WTC11 (cell line): ENCODE data around the gene WIZ. TPM values are rescaled to one million over a fixed set of nuclear protein-coding genes. Genes with fewer than 3 reads are reported as not detected.

Experiments used
- ATAC-seq: fragments of 200-7000 bp; cut with Tn5 transposase; 2 replicates; pipeline ENCODE4 v1.10.0; 2021; ENCODE audit warnings: mild to moderate bottlenecking, moderate library complexity
- CTCF ChIA-PET: fragments of 300-600 bp; sonication (Branson Sonifier 250); formaldehyde crosslinking; loops from one replicate; lab custom pipeline; 2021; ENCODE audit warnings: antibody characterized with exemption; lab: Charles Lee
- POLR2A ChIA-PET: fragments of 350-600 bp; sonication (Branson Sonifier 250); formaldehyde crosslinking; loops from one replicate; lab custom pipeline; 2021; ENCODE audit warnings: antibody characterized with exemption; lab: Charles Lee
- DNase-seq: peaks from one replicate; pipeline ENCODE4 v3.0.0; 2021; ENCODE audit warnings: low spot score
- H3K27ac Mint-ChIP-seq: 2 replicates; pipeline ENCODE4 v1.8.0; 2021; ENCODE audit warnings: mixed read lengths
- H3K27me3 Mint-ChIP-seq: 2 replicates; pipeline ENCODE4 v1.8.0; 2021; ENCODE audit warnings: low read depth, mild to moderate bottlenecking, moderate library complexity, mixed read lengths
- H3K36me3 Mint-ChIP-seq: 2 replicates; pipeline ENCODE4 v1.8.0; 2021; ENCODE audit warnings: mixed read lengths
- H3K4me1 Mint-ChIP-seq: 2 replicates; pipeline ENCODE4 v1.8.0; 2022; ENCODE audit warnings: mixed read lengths
- H3K4me3 Mint-ChIP-seq: 2 replicates; pipeline ENCODE4 v1.8.0; 2021; ENCODE audit warnings: mild to moderate bottlenecking, moderate library complexity, mixed read lengths
- H3K9me3 Mint-ChIP-seq: 2 replicates; pipeline ENCODE4 v1.8.0; 2021; ENCODE audit warnings: mixed read lengths
- CDX4 ChIP-seq: fragments of 250-450 bp; sonication (Bioruptor Pico); IDR thresholded peaks from 2 replicates; pipeline ENCODE4 v1.9.0; 2021; ENCODE audit warnings: moderate library complexity, mild to moderate bottlenecking, inconsistent platforms, borderline replicate concordance
- FOXK1 ChIP-seq: sonication (generic); formaldehyde crosslinking; IDR thresholded peaks from 2 replicates; pipeline ENCODE4 v1.8.0; 2022; ENCODE audit warnings: mild to moderate bottlenecking, moderate library complexity, missing genetic modification reagents
- HMGA2 ChIP-seq: fragments of 250-450 bp; sonication (Bioruptor Pico); IDR thresholded peaks from 2 replicates; pipeline ENCODE4 v1.4.0; 2021; ENCODE audit warnings: mild to moderate bottlenecking, moderate library complexity
- JAZF1 ChIP-seq: fragments of 250-450 bp; sonication (Bioruptor Pico); IDR thresholded peaks from 2 replicates; pipeline ENCODE4 v1.9.0; 2021; ENCODE audit warnings: moderate library complexity, mild to moderate bottlenecking, inconsistent platforms
- JUN ChIP-seq: sonication (generic); formaldehyde crosslinking; IDR thresholded peaks from 2 replicates; pipeline ENCODE4 v1.8.0; 2023; ENCODE audit warnings: mild to moderate bottlenecking, missing genetic modification reagents
- MXD4 ChIP-seq: fragments of 250-450 bp; sonication (Bioruptor Pico); IDR thresholded peaks from 2 replicates; pipeline ENCODE4 v1.8.0; 2021; ENCODE audit warnings: mild to moderate bottlenecking, moderate library complexity, borderline replicate concordance
- NFE2L1 ChIP-seq: sonication (generic); formaldehyde crosslinking; IDR thresholded peaks from 2 replicates; pipeline ENCODE4 v1.8.1; 2023; ENCODE audit warnings: missing genetic modification reagents
- NFYB ChIP-seq: sonication (generic); formaldehyde crosslinking; conservative IDR thresholded peaks from 2 replicates; pipeline ENCODE4 v1.8.0; 2022; ENCODE audit warnings: low read depth, missing genetic modification reagents
- ZBTB21 ChIP-seq: sonication (generic); formaldehyde crosslinking; IDR thresholded peaks from 2 replicates; pipeline ENCODE4 v1.8.1; 2023; ENCODE audit warnings: mild to moderate bottlenecking, missing genetic modification reagents, borderline replicate concordance
- ZNF219 ChIP-seq: sonication (generic); formaldehyde crosslinking; IDR thresholded peaks from 2 replicates; pipeline ENCODE4 v1.8.0; 2023; ENCODE audit warnings: missing genetic modification reagents, mild to moderate bottlenecking, borderline replicate concordance
- total RNA-seq: library from RNA; stranded (reverse); gene quantifications from 3 replicates; pipeline ENCODE4 v1.2.3, GENCODE V29; 2021
- TF ChIP-seq, protein P1 (sequence below): sonication (generic); formaldehyde crosslinking; IDR thresholded peaks from 2 replicates; pipeline ENCODE4 v1.8.1; 2022; ENCODE audit warnings: low read depth, mild to moderate bottlenecking, moderate library complexity, missing genetic modification reagents, borderline replicate concordance
- TF ChIP-seq, protein P2 (sequence below): fragments of 250-450 bp; sonication (Bioruptor Pico); IDR thresholded peaks from 2 replicates; pipeline ENCODE4 v2.1.2; 2022; ENCODE audit warnings: mild to moderate bottlenecking, moderate library complexity
- TF ChIP-seq, protein P3 (sequence below): sonication (generic); formaldehyde crosslinking; IDR thresholded peaks from 2 replicates; pipeline ENCODE4 v1.8.1; 2023; ENCODE audit warnings: mild to moderate bottlenecking, moderate library complexity, missing genetic modification reagents
- TF ChIP-seq, protein P4 (sequence below): sonication (generic); formaldehyde crosslinking; IDR thresholded peaks from 2 replicates; pipeline ENCODE4 v1.8.0; 2022; ENCODE audit warnings: mild to moderate bottlenecking, missing genetic modification reagents

The WIZ gene
- total RNA-seq, 1 experiment from 2014 or later = 43.9 TPM

GRCh38 chr19:15468675-15469512 lies 19.1 kb upstream of the WIZ start (continued):
- TF ChIP-seq ZBTB21 (CRISPR knock-in tag) (no peak), CDX4 (CRISPR knock-in tag) (no peak), HMGA2 (no peak), MXD4 (CRISPR knock-in tag) (no peak), FOXK1 (no peak), JAZF1 (CRISPR knock-in tag) (no peak), NFE2L1 (CRISPR knock-in tag) (no peak)
- TF ChIP-seq, protein P1, sequence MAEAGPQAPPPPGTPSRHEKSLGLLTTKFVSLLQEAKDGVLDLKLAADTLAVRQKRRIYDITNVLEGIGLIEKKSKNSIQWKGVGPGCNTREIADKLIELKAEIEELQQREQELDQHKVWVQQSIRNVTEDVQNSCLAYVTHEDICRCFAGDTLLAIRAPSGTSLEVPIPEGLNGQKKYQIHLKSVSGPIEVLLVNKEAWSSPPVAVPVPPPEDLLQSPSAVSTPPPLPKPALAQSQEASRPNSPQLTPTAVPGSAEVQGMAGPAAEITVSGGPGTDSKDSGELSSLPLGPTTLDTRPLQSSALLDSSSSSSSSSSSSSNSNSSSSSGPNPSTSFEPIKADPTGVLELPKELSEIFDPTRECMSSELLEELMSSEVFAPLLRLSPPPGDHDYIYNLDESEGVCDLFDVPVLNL (CRISPR knock-in tag) = no peak
- TF ChIP-seq, protein P2, sequence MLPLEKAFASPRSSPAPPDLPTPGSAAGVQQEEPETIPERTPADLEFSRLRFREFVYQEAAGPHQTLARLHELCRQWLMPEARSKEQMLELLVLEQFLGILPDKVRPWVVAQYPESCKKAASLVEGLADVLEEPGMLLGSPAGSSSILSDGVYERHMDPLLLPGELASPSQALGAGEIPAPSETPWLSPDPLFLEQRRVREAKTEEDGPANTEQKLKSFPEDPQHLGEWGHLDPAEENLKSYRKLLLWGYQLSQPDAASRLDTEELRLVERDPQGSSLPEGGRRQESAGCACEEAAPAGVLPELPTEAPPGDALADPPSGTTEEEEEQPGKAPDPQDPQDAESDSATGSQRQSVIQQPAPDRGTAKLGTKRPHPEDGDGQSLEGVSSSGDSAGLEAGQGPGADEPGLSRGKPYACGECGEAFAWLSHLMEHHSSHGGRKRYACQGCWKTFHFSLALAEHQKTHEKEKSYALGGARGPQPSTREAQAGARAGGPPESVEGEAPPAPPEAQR (CRISPR knock-in tag) = no peak
- TF ChIP-seq, protein P3, sequence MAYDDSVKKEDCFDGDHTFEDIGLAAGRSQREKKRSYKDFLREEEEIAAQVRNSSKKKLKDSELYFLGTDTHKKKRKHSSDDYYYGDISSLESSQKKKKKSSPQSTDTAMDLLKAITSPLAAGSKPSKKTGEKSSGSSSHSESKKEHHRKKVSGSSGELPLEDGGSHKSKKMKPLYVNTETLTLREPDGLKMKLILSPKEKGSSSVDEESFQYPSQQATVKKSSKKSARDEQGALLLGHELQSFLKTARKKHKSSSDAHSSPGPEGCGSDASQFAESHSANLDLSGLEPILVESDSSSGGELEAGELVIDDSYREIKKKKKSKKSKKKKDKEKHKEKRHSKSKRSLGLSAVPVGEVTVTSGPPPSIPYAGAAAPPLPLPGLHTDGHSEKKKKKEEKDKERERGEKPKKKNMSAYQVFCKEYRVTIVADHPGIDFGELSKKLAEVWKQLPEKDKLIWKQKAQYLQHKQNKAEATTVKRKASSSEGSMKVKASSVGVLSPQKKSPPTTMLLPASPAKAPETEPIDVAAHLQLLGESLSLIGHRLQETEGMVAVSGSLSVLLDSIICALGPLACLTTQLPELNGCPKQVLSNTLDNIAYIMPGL = no peak

- POLR2A ChIA-PET = interaction anchor here (0.6 to 0.9 kb wide), 3 partner anchors 11 to 898 kb away, joined by 3 to 6 read pairs (median 4); no protein-coding TSS in a partner anchor
- Mint-ChIP-seq H3K4me1 (peaks cover 9% of the 10 kb centered on the region), H3K27me3 (peaks cover 64% of the 10 kb centered on the region), H3K36me3 (no peaks in the 10 kb centered on the region), H3K4me3 (no peak overlapping the region), H3K9me3 (peaks cover 2% of the 10 kb centered on the region; the same call in 1 of the 2 replicates), H3K27ac (no peak overlapping the region)
- no peak for ATAC-seq
- CTCF ChIA-PET = interaction anchor here (0.6 to 2.4 kb wide), 8 partner anchors 48 to 714 kb away, joined by 3 to 9 read pairs (median 4); partner anchors contain the start of gene AKAP8L
- no peak for TF ChIP-seq ZNF219 (CRISPR knock-in tag)
- no peak for TF ChIP-seq NFYB (CRISPR knock-in tag)
- no peak for TF ChIP-seq JUN (CRISPR knock-in tag)
- TF ChIP-seq, protein P4, sequence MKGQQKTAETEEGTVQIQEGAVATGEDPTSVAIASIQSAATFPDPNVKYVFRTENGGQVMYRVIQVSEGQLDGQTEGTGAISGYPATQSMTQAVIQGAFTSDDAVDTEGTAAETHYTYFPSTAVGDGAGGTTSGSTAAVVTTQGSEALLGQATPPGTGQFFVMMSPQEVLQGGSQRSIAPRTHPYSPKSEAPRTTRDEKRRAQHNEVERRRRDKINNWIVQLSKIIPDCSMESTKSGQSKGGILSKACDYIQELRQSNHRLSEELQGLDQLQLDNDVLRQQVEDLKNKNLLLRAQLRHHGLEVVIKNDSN (CRISPR knock-in tag) = no peak
- no peak for TF ChIP-seq NFE2L1 (CRISPR knock-in tag)
- no peak for DNase-seq
These were observed 18.0 kb upstream of the WIZ start for GRCh38 chr19:15467734-15468214.
